ENCODE measurements around the gene CBR1. TPM values are rescaled to one million over a fixed set of nuclear protein-coding genes. Genes with fewer than 3 reads are reported as not detected.

The CBR1 gene
- total and polyA plus RNA-seq, 9 of the 15 experiments (the other 6 are each of a cell fraction or from before 2014, with no cell fraction given), result 2.5 to 33.8 (median 15.1) TPM

GRCh38 chr21:36061445-36061844 lies 8.4 kb upstream of the CBR1 start (continued):
- no peak for TF ChIP-seq HOMEZ (CRISPR knock-in tag; IDR thresholded peaks at IDR 0.05)
- 0 out of 2 replicates have a peak, but pooled peaks have one; percentile 33 for TF ChIP-seq ZNF134 (CRISPR knock-in tag; conservative IDR thresholded peaks at IDR 0.05)
- TF ChIP-seq MYC (IDR thresholded peaks at IDR 0.05; ENCODE audit: low read depth, low read length), result no peak
- TF ChIP-seq MYC (CRISPR knock-in tag; IDR thresholded peaks at IDR 0.05; ENCODE audit: borderline replicate concordance, low read depth), result no peak
- no peak for TF ChIP-seq ZNF140 (CRISPR knock-in tag; IDR thresholded peaks at IDR 0.05)
- no peak for TF ChIP-seq MEIS2 (IDR thresholded peaks at IDR 0.05; ENCODE audit: partially characterized antibody)
- no peak for TF ChIP-seq SMARCC2 (IDR thresholded peaks at IDR 0.05; ENCODE audit: low read depth)
- no peak for TF ChIP-seq FOXM1 (IDR thresholded peaks at IDR 0.05; ENCODE audit: low read depth)
- no peak for TF ChIP-seq FOXM1 (CRISPR knock-in tag; IDR thresholded peaks at IDR 0.05; ENCODE audit: low read depth)
- no peak for TF ChIP-seq ELF1 (tag; IDR thresholded peaks at IDR 0.05)
- TF ChIP-seq EP300 (IDR thresholded peaks at IDR 0.05; ENCODE audit: low read length), result no peak
- no peak for TF ChIP-seq ZZZ3 (IDR thresholded peaks at IDR 0.05)
- TF ChIP-seq ZBTB17 (CRISPR knock-in tag; IDR thresholded peaks at IDR 0.05), result 0 out of 2 replicates have a peak, but pooled peaks have one; percentile 43
- no peak for TF ChIP-seq RBM39 (optimal IDR thresholded peaks at IDR 0.05; ENCODE audit: low read depth, low read length)
- no peak for TF ChIP-seq ZNF609 (CRISPR knock-in tag; IDR thresholded peaks at IDR 0.05; ENCODE audit: borderline replicate concordance)
- no peak for TF ChIP-seq CREBBP (IDR thresholded peaks at IDR 0.05; ENCODE audit: low read depth, low read length)
- no peak for TF ChIP-seq ZNF561 (CRISPR knock-in tag; conservative IDR thresholded peaks at IDR 0.05)
- no peak for TF ChIP-seq EP400 (IDR thresholded peaks at IDR 0.05)

Data from K562 (cell line).